CD4-positive, alpha-beta T cell (primary cell): ENCODE results near the gene CLDN22. TPM values are rescaled to one million over a fixed set of nuclear protein-coding genes. Genes with fewer than 3 reads are reported as not detected.

Experiments used
- ATAC-seq: fragments of 200-7000 bp; cut with Tn5 transposase; one replicate; pipeline ENCODE4 v1.10.0; 2022; ENCODE audit warnings: mild to moderate bottlenecking; ENCODE audit not compliant: poor library complexity
- CTCF ChIA-PET: fragments of 350-600 bp; sonication (Branson Sonifier 250); formaldehyde crosslinking; loops from one replicate; lab custom pipeline; 2021; ENCODE audit warnings: antibody characterized with exemption, inconsistent platforms; lab: Charles Lee
- POLR2A ChIA-PET: fragments of 350-600 bp; sonication (Branson Sonifier 250); formaldehyde crosslinking; loops from one replicate; lab custom pipeline; 2021; ENCODE audit warnings: antibody characterized with exemption, inconsistent platforms; lab: Charles Lee
- DNase-seq, 14 experiments: peaks; one replicate each; pipeline ENCODE4 v3.0.0-alpha.2; 2013 to 2020; ENCODE audit warnings: mixed read lengths in 2 of 14
- H3K27ac ChIP-seq, 2 donors: one replicate each; pipeline versions ENCODE4 v1.5.1 to v1.7.0; 2013; ENCODE audit warnings: low read length in 2 of 2, low read depth in 1 of 2, mild to moderate bottlenecking in 1 of 2
- H3K27me3 ChIP-seq, 2 experiments: 1 replicate in 1 of 2; 2 replicates in 1 of 2; pipeline versions ENCODE4 v1.6.1 to v1.7.0; 2013; ENCODE audit warnings: low read length in 2 of 2, control low read depth in 1 of 2, mild to moderate bottlenecking in 1 of 2, moderate library complexity in 1 of 2; ENCODE audit not compliant: insufficient read depth in 2 of 2, control insufficient read depth in 1 of 2
- H3K36me3 ChIP-seq: one replicate; pipeline ENCODE4 v1.6.1; 2013; ENCODE audit warnings: low read length, control low read depth; ENCODE audit not compliant: insufficient read depth
- H3K4me1 ChIP-seq: one replicate; pipeline ENCODE4 v1.6.1; 2013; ENCODE audit warnings: low read length, control low read depth; ENCODE audit not compliant: insufficient read depth
- H3K4me3 ChIP-seq: one replicate; pipeline ENCODE4 v1.5.1; 2013; ENCODE audit warnings: mild to moderate bottlenecking, low read length, moderate library complexity
- H3K9me3 ChIP-seq, 2 experiments: 1 replicate in 1 of 2; 2 replicates in 1 of 2; pipeline versions ENCODE4 v1.6.1 to v1.7.0; 2013; ENCODE audit warnings: low read length in 2 of 2, mild to moderate bottlenecking in 2 of 2, control low read depth in 1 of 2, moderate library complexity in 1 of 2; ENCODE audit not compliant: control insufficient read depth in 1 of 2, insufficient read depth in 1 of 2
- H3K27ac Mint-ChIP-seq: one replicate; pipeline ENCODE4 v1.8.0; 2020; ENCODE audit warnings: mixed read lengths
- H3K27me3 Mint-ChIP-seq: one replicate; pipeline ENCODE4 v1.8.0; 2021; ENCODE audit warnings: mixed read lengths
- H3K36me3 Mint-ChIP-seq: one replicate; pipeline ENCODE4 v1.8.0; 2021; ENCODE audit warnings: low read depth, mixed read lengths
- H3K4me1 Mint-ChIP-seq: one replicate; pipeline ENCODE4 v1.8.0; 2021; ENCODE audit warnings: low read depth, mixed read lengths
- H3K4me3 Mint-ChIP-seq: one replicate; pipeline ENCODE4 v1.8.0; 2020; ENCODE audit warnings: mild to moderate bottlenecking, mixed read lengths
- H3K9me3 Mint-ChIP-seq: one replicate; pipeline ENCODE4 v1.8.0; 2020; ENCODE audit warnings: mixed read lengths
- CTCF ChIP-seq: fragments of 200-600 bp; IDR thresholded peaks from one replicate; pipeline ENCODE4 v1.8.0; 2022; ENCODE audit warnings: antibody characterized with exemption, mild to moderate bottlenecking
- intact Hi-C, 2 experiments: fragments of 100-400 bp; cut with DNase I in 1 of 2; cut with micrococcal nuclease in 1 of 2; formaldehyde crosslinking; loops; one replicate each; pipeline versions ENCODE4 v1.15.1 to v1.9.0; 2023 to 2025; cut with DNase I, micrococcal nuclease
- total RNA-seq, 174 experiments: library from RNA in 2 of 174; stranded (reverse) in 2 of 174; gene quantifications; one replicate each; pipeline ENCODE4 v1.2.3 and lab custom pipeline; 2021 to 2026

CLDN22 gene
- total RNA-seq, 2 experiments from 2014 or later: not detected

- Mint-ChIP-seq H3K27ac (no peak overlapping the region), H3K9me3 (no peaks in the 10 kb centered on the region), H3K4me3 (no peak overlapping the region), H3K4me1 (no peaks in the 10 kb centered on the region), H3K36me3 (no peaks in the 10 kb centered on the region), H3K27me3 (peaks cover 31% of the 10 kb centered on the region)
- no peaks in the 10 kb centered on the region for H3K36me3 ChIP-seq
- intact Hi-C loops: no loop called here
- ATAC-seq (no peak), DNase-seq (no peak)
- H3K9me3 ChIP-seq: no peaks in the 10 kb centered on the region
- H3K27me3 ChIP-seq: peaks cover 0 to 4% of the 10 kb centered on the region in 2 experiments
- ChIA-PET CTCF (no interaction called here), POLR2A (no interaction called here)
- H3K4me3 ChIP-seq: no peak overlapping the region
- TF ChIP-seq CTCF: no peak
- no peak overlapping the region for H3K27ac ChIP-seq
- no peaks in the 10 kb centered on the region for H3K4me1 ChIP-seq
These were observed 13.9 kb upstream of the CLDN22 start for GRCh38 chr4:183333983-183334382.

GRCh38 chr4:183333202-183333601, 13.1 kb upstream of the CLDN22 start:
- ATAC-seq (no peak), DNase-seq (no peak)
- intact Hi-C loops: no loop called here
- peaks cover 0 to 4% of the 10 kb centered on the region in 2 experiments for H3K27me3 ChIP-seq
- H3K4me1 ChIP-seq: no peaks in the 10 kb centered on the region
- no peak overlapping the region for H3K4me3 ChIP-seq
- H3K36me3 Mint-ChIP-seq: no peaks in the 10 kb centered on the region
- ChIA-PET POLR2A (no interaction called here), CTCF (no interaction called here)
- no peaks in the 10 kb centered on the region for H3K4me1 Mint-ChIP-seq
- no peaks in the 10 kb centered on the region for H3K36me3 ChIP-seq
- H3K4me3 Mint-ChIP-seq: no peak overlapping the region
- H3K9me3 Mint-ChIP-seq: no peaks in the 10 kb centered on the region
- no peak for TF ChIP-seq CTCF
- H3K9me3 ChIP-seq: no peaks in the 10 kb centered on the region
- H3K27me3 Mint-ChIP-seq: peaks cover 31% of the 10 kb centered on the region
- no peak overlapping the region for H3K27ac ChIP-seq
- H3K27ac Mint-ChIP-seq: no peak overlapping the region

GRCh38 chr4:183332447-183332846, 12.4 kb upstream of the CLDN22 start:
- no peak overlapping the region for H3K4me3 Mint-ChIP-seq
- Histone ChIP-seq H3K27ac (no peak overlapping the region), H3K27me3 (peaks cover 0 to 4% of the 10 kb centered on the region in 2 experiments), H3K9me3 (no peaks in the 10 kb centered on the region), H3K4me3 (no peak overlapping the region), H3K36me3 (no peaks in the 10 kb centered on the region), H3K4me1 (no peaks in the 10 kb centered on the region)
- CTCF ChIA-PET: no interaction called here
- intact Hi-C loops: no loop called here
- no peaks in the 10 kb centered on the region for H3K9me3 Mint-ChIP-seq
- H3K27me3 Mint-ChIP-seq: peaks cover 25% of the 10 kb centered on the region
- no peaks in the 10 kb centered on the region for H3K36me3 Mint-ChIP-seq
- no peaks in the 10 kb centered on the region for H3K4me1 Mint-ChIP-seq
- no peak overlapping the region for H3K27ac Mint-ChIP-seq
- ATAC-seq (no peak), DNase-seq (no peak)
- POLR2A ChIA-PET: no interaction called here
- no peak for TF ChIP-seq CTCF
